Suprapubic skin (tissue), 4 donors: ENCODE results near the gene SMYD3.

Experiments used
- CTCF ChIP-seq, 2 donors: fragments of 200-600 bp in 1 of 2; fragments of 450-650 bp in 1 of 2; sonication (generic) in 1 of 2; IDR thresholded peaks; one replicate each; pipeline ENCODE4 v1.5.1; 2016 to 2019; ENCODE audit warnings: antibody characterized with exemption in 2 of 2, mild to moderate bottlenecking in 1 of 2, moderate library complexity in 1 of 2
- EP300 ChIP-seq: sonication (generic); formaldehyde crosslinking; IDR thresholded peaks from one replicate; pipeline ENCODE4 v1.6.1; 2017; ENCODE audit warnings: antibody characterized with exemption
- POLR2A ChIP-seq, 2 donors: fragments of 450-650 bp; IDR thresholded peaks; one replicate each; pipeline ENCODE4 v1.6.1; 2017; ENCODE audit warnings: antibody characterized with exemption in 2 of 2, mild to moderate bottlenecking in 2 of 2, moderate library complexity in 2 of 2
- POLR2AphosphoS5 ChIP-seq, 3 donors: sonication (generic); formaldehyde crosslinking; IDR thresholded peaks; one replicate each; pipeline ENCODE4 v1.6.1; 2017; ENCODE audit warnings: antibody characterized with exemption in 3 of 3

GRCh38 chr1:245772739-245773138 is 734.3 kb downstream of the SMYD3 start:
- TF ChIP-seq POLR2A (IDR thresholded peaks at IDR 0.05) = no peak
- no peak for TF ChIP-seq CTCF (IDR thresholded peaks at IDR 0.05)
- TF ChIP-seq EP300 = no peak
- no peak for TF ChIP-seq POLR2AphosphoS5 (IDR thresholded peaks at IDR 0.05)
